GM13976 (cell line): ENCODE data around the gene EGFL6.
A peak's percentile ranks its signal among the peaks of the same experiment; 100 is the strongest.

Source experiments
- DNase-seq: peaks from one replicate; pipeline ENCODE4 v3.0.0; 2012; ENCODE audit warnings: low spot score
- in situ Hi-C: fragments of 300-500 bp; cut with MboI; formaldehyde crosslinking; loops from one replicate; pipeline ENCODE4 v1.12.0; 2022; ENCODE audit warnings: low sequenced_read_pairs, mixed read lengths, inconsistent platforms; ENCODE audit not compliant: unreplicated experiment
- TF ChIP-seq, protein P1 (sequence below): IDR thresholded peaks from 2 replicates; pipeline ENCODE4 v1.5.1; 2012; ENCODE audit warnings: borderline replicate concordance, mild to moderate bottlenecking; ENCODE audit not compliant: insufficient read depth; ENCODE audit errors: extremely low read depth, missing control alignments, control extremely low read depth

The EGFL6 gene

DNA sequence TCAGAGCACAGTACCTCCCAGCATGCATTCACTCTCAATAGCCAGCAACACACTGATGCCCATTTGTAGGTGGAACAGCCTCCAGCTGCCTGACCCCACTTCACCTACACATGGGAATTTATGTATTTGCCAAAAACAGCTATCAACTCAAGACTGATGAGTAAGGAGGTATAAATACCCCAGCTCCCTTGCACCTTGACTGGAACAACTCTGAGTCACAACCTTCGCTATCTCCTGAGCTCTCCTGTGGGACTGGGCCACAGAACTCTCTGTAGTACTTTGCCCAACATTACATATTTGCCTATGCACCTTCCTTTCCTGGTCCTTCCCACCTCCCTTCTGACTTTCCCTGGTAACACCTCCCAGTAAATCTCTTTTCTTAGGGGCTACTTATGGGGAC is 16.5 kb upstream of the EGFL6 start:
- TF ChIP-seq, protein P1, sequence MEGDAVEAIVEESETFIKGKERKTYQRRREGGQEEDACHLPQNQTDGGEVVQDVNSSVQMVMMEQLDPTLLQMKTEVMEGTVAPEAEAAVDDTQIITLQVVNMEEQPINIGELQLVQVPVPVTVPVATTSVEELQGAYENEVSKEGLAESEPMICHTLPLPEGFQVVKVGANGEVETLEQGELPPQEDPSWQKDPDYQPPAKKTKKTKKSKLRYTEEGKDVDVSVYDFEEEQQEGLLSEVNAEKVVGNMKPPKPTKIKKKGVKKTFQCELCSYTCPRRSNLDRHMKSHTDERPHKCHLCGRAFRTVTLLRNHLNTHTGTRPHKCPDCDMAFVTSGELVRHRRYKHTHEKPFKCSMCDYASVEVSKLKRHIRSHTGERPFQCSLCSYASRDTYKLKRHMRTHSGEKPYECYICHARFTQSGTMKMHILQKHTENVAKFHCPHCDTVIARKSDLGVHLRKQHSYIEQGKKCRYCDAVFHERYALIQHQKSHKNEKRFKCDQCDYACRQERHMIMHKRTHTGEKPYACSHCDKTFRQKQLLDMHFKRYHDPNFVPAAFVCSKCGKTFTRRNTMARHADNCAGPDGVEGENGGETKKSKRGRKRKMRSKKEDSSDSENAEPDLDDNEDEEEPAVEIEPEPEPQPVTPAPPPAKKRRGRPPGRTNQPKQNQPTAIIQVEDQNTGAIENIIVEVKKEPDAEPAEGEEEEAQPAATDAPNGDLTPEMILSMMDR = no peak
- no peak for DNase-seq
- in situ Hi-C loops = no loop called here

- TF ChIP-seq, protein P1 = no peak
- in situ Hi-C loops = no loop called here
- no peak for DNase-seq
Measured at GRCh38 chrX:13565511-13565910, 3.9 kb upstream of the EGFL6 start.

GRCh38 chrX:13570261-13570605 is 832 bp downstream of the EGFL6 start:
- peak; percentile 24 for DNase-seq
- in situ Hi-C loops = no loop called here
- TF ChIP-seq, protein P1 = no peak

- no peak for DNase-seq
- in situ Hi-C loops = no loop called here
- TF ChIP-seq, protein P1 = no peak
Measured at GRCh38 chrX:13571136-13571535, 1.7 kb downstream of the EGFL6 start.

DNA sequence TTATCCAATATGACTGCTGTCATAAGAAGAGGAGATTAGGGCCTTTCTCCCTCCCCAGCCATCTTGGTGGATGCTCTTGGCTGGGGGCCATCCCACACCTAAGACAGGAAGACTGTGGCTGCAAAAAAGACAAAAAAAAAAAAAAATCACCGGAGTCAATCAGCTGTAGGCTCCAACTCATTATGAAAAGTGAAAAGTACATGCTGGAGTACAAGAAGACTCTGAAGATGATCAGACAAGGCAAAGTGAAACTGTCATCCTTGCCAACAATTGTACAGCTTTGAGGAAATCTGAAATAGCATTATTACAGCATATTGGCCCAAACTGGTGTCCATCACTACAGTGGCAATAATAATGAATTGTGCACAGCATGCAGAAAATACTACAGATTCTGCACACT is 5.2 kb downstream of the EGFL6 start:
- in situ Hi-C loops = no loop called here
- TF ChIP-seq, protein P1 = no peak
- no peak for DNase-seq

DNA sequence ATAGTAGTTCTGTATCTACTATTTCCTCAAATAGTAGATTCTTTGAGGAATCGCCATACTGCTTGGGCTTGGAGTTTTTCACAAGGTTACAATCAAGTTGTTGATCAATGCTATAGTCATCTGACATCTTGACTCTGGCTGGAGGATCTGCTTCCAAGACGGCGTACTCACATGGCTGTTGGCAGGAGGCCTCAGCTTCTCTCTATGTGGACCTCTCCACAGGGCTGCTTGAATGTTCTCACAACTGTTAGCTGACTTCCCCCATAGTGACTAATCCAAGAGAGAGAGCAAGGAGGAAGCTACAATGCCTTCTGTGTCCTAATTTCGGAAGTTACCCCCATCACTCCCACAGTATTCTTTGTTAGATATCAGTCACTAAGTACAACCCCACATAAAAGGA is 10.3 kb downstream of the EGFL6 start:
- no peak for DNase-seq
- in situ Hi-C loops = no loop called here
- TF ChIP-seq, protein P1 = no peak

GRCh38 chrX:13581554-13581953 is 12.2 kb downstream of the EGFL6 start:
- DNase-seq = no peak
- in situ Hi-C loops = no loop called here
- TF ChIP-seq, protein P1 = no peak
